B cell (primary cell): ENCODE results near the gene ZNF831. TPM values are rescaled to one million over a fixed set of nuclear protein-coding genes. Genes with fewer than 3 reads are reported as not detected.
A peak's percentile ranks its signal among the peaks of the same experiment; 100 is the strongest.

Source experiments
- ATAC-seq: fragments of 200-7000 bp; cut with Tn5 transposase; one replicate; pipeline ENCODE4 v1.10.0; 2021; ENCODE audit warnings: low read depth, mild to moderate bottlenecking, moderate number of reproducible peaks, moderate library complexity
- CTCF ChIA-PET: fragments of 350-600 bp; sonication (Branson Sonifier 250); formaldehyde crosslinking; loops from one replicate; lab custom pipeline; 2021; ENCODE audit warnings: antibody characterized with exemption, inconsistent platforms; lab: Charles Lee
- POLR2A ChIA-PET: fragments of 350-600 bp; sonication (Branson Sonifier 250); formaldehyde crosslinking; loops from one replicate; lab custom pipeline; 2021; ENCODE audit warnings: antibody characterized with exemption; lab: Charles Lee
- DNase-seq: peaks from one replicate; pipeline ENCODE4 v3.0.0; 2013
- H2AFZ ChIP-seq: 2 replicates; pipeline ENCODE4 v1.6.1; 2012; ENCODE audit warnings: mild to moderate bottlenecking, low read depth, low read length; ENCODE audit not compliant: insufficient read depth, poor library complexity, severe bottlenecking
- H3K27ac ChIP-seq, 2 donors: 1 replicate in 1 of 2; 2 replicates in 1 of 2; pipeline ENCODE4 v1.5.1; 2012 to 2013; ENCODE audit warnings: low read length in 2 of 2, mild to moderate bottlenecking in 2 of 2, moderate library complexity in 1 of 2
- H3K27me3 ChIP-seq, 4 experiments: fragments of 200-600 bp in 1 of 4; sonication (generic) in 1 of 4; replicated peaks in 1 of 4; 1 replicate in 2 of 4; 2 replicates in 2 of 4; pipeline versions ENCODE4 v1.6.1 to v1.7.0; 2013 to 2016; ENCODE audit warnings: low read length in 3 of 4, mild to moderate bottlenecking in 2 of 4, mixed read lengths in 1 of 4, moderate library complexity in 1 of 4; ENCODE audit not compliant: insufficient read depth in 4 of 4, control insufficient read depth in 3 of 4; ENCODE audit errors: control extremely low read depth in 1 of 4
- H3K36me3 ChIP-seq, 2 experiments: replicated peaks in 1 of 2; 1 replicate in 1 of 2; 2 replicates in 1 of 2; pipeline versions ENCODE4 v1.6.1 to v1.7.1; 2013; ENCODE audit warnings: low read length in 1 of 2; ENCODE audit not compliant: insufficient read depth in 2 of 2, control insufficient read depth in 1 of 2; ENCODE audit errors: control extremely low read depth in 1 of 2, extremely low read depth in 1 of 2
- H3K4me1 ChIP-seq, 2 donors: fragments of 200-600 bp in 1 of 2; sonication (generic) in 1 of 2; 1 replicate in 1 of 2; 2 replicates in 1 of 2; pipeline versions ENCODE4 v1.5.1 to v1.6.1; 2013 to 2017; ENCODE audit warnings: low read length in 2 of 2; ENCODE audit not compliant: control insufficient read depth in 2 of 2, insufficient read depth in 2 of 2
- H3K4me2 ChIP-seq: replicated peaks from 2 replicates; pipeline ENCODE3; 2012; ENCODE audit warnings: mild to moderate bottlenecking, low read depth, low read length; ENCODE audit not compliant: poor library complexity, severe bottlenecking
- H3K4me3 ChIP-seq, 5 experiments: fragments of 200-600 bp in 1 of 5; sonication (generic) in 1 of 5; 1 replicate in 3 of 5; 2 replicates in 2 of 5; pipeline versions ENCODE4 v1.5.1 to v1.7.0; 2011 to 2016; ENCODE audit warnings: low read length in 4 of 5, mild to moderate bottlenecking in 4 of 5, low read depth in 2 of 5, control low read depth in 1 of 5, moderate library complexity in 1 of 5; ENCODE audit not compliant: insufficient read depth in 1 of 5; ENCODE audit errors: control extremely low read depth in 1 of 5, extremely low read depth in 1 of 5
- H3K79me2 ChIP-seq: fragments of 200-600 bp; sonication (generic); one replicate; pipeline ENCODE4 v1.6.0; 2016; ENCODE audit warnings: low read length; ENCODE audit not compliant: control insufficient read depth, insufficient read depth
- H3K9ac ChIP-seq: fragments of 200-600 bp; sonication (generic); 2 replicates; pipeline ENCODE4 v1.6.1; 2017; ENCODE audit warnings: mild to moderate bottlenecking, low read length, moderate library complexity
- H3K9me3 ChIP-seq, 3 donors: one replicate each; pipeline versions ENCODE4 v1.6.1 to v1.7.1; 2013; ENCODE audit warnings: low read length in 2 of 3; ENCODE audit not compliant: control insufficient read depth in 2 of 3, insufficient read depth in 1 of 3; ENCODE audit errors: control extremely low read depth in 1 of 3
- H4K20me1 ChIP-seq: 2 replicates; pipeline ENCODE4 v1.6.0; 2012; ENCODE audit warnings: mild to moderate bottlenecking, low read length; ENCODE audit not compliant: insufficient read depth, control insufficient read depth, poor library complexity, severe bottlenecking
- H3K27ac Mint-ChIP-seq: one replicate; pipeline ENCODE4 v1.8.0; 2021; ENCODE audit warnings: mixed read lengths
- H3K27me3 Mint-ChIP-seq: one replicate; pipeline ENCODE4 v1.8.0; 2021; ENCODE audit warnings: mixed read lengths
- H3K4me1 Mint-ChIP-seq: one replicate; pipeline ENCODE4 v1.8.0; 2021; ENCODE audit warnings: mixed read lengths
- H3K4me3 Mint-ChIP-seq: one replicate; pipeline ENCODE4 v1.8.0; 2021; ENCODE audit warnings: mixed read lengths
- H3K9me3 Mint-ChIP-seq: one replicate; pipeline ENCODE4 v1.8.0; 2022; ENCODE audit warnings: mixed read lengths; ENCODE audit not compliant: insufficient read depth
- EZH2 ChIP-seq: IDR thresholded peaks from 2 replicates; pipeline ENCODE4 v1.6.1; 2012; ENCODE audit warnings: borderline replicate concordance, low read depth, mild to moderate bottlenecking, moderate library complexity, low read length; ENCODE audit not compliant: insufficient read depth, poor library complexity, severe bottlenecking
- WGBS: methylation state at CpG from one replicate; pipeline ENCODE4 v1.1.5; 2013; ENCODE audit warnings: missing lambda C conversion rate; ENCODE audit not compliant: insufficient coverage; 5-methylcytosine and 5-hydroxymethylcytosine counted together
- intact Hi-C: fragments of 100-400 bp; cut with micrococcal nuclease; formaldehyde crosslinking; loops from one replicate; pipeline ENCODE4 v1.10.0; 2022
- polyA plus RNA-seq: library from polyadenylated mRNA; depleted of rRNA; stranded (reverse); fragments of >200 nt; gene quantifications from 2 replicates; pipeline ENCODE4 v1.2.3, GENCODE V29; 2012
- total RNA-seq, 2 donors: library from RNA; stranded (reverse); fragments of 120-200 nt in 1 of 2; gene quantifications; 1 replicate in 1 of 2; 2 replicates in 1 of 2; pipeline versions ENCODE4 v1.2.3 to v1.2.4, GENCODE V29; 2013 to 2022
- TF ChIP-seq, protein P1 (sequence below): fragments of 200-600 bp; IDR thresholded peaks from one replicate; pipeline ENCODE4 v1.8.0; 2022; ENCODE audit warnings: antibody characterized with exemption, mild to moderate bottlenecking

Gene ZNF831
- total and polyA plus RNA-seq, 2 donors (not counting 1 experiment from before 2014, with no cell fraction given): 1.7 to 14.1 TPM

DNA sequence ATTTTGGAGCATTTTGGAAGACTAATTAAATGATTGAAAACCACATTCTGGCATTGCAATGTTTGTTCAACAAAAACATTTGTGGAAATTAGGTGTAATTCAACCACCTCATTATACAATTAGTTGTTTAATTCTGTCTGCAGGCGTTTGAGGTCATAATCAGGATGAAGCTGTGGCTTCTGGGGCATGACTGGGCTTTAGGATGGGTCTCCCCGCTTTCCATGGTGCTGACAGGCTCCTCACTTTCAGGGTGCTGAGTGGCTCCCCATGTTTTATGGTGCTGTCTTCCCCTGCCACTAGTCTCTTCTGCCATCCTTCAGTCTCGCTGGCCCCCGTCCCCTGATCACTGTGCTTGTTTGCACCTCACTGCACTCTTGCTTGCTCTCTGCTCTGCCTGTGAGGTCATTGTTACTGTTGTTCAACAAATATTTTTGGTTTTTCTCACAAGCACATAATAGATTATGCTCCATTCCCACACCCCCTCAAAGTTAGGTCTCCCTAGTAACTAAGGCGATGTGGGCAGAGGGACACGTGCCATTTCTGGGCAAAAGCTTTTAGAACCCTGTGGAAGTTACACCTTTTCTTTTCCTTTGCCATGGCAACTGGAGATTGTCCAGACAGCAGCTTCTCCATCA lies 25.4 kb upstream of the ZNF831 start:
- Histone ChIP-seq H3K27ac (no peak overlapping the region), H3K4me2 (no peak overlapping the region), H3K9ac (no peak overlapping the region), H3K36me3 (peaks cover 0 to 2% of the 10 kb centered on the region in 2 experiments), H4K20me1 (no peaks in the 10 kb centered on the region), H3K4me1 (peaks cover 30 to 39% of the 10 kb centered on the region in 2 donors), H3K79me2 (peaks cover 50% of the 10 kb centered on the region), H3K9me3 (no peaks in the 10 kb centered on the region), H2AFZ (no peak overlapping the region), H3K4me3 (no peak overlapping the region), H3K27me3 (no peaks in the 10 kb centered on the region)
- 82% methylated on average over 4 of the region's 6 CpGs for WGBS
- H3K9me3 Mint-ChIP-seq: peaks cover 2% of the 10 kb centered on the region
- TF ChIP-seq EZH2: no peak
- TF ChIP-seq, protein P1, sequence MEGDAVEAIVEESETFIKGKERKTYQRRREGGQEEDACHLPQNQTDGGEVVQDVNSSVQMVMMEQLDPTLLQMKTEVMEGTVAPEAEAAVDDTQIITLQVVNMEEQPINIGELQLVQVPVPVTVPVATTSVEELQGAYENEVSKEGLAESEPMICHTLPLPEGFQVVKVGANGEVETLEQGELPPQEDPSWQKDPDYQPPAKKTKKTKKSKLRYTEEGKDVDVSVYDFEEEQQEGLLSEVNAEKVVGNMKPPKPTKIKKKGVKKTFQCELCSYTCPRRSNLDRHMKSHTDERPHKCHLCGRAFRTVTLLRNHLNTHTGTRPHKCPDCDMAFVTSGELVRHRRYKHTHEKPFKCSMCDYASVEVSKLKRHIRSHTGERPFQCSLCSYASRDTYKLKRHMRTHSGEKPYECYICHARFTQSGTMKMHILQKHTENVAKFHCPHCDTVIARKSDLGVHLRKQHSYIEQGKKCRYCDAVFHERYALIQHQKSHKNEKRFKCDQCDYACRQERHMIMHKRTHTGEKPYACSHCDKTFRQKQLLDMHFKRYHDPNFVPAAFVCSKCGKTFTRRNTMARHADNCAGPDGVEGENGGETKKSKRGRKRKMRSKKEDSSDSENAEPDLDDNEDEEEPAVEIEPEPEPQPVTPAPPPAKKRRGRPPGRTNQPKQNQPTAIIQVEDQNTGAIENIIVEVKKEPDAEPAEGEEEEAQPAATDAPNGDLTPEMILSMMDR: no peak
- ATAC-seq (no peak), DNase-seq (no peak)
- intact Hi-C loops: no loop called here
- no peaks in the 10 kb centered on the region for H3K27me3 Mint-ChIP-seq
- no peak overlapping the region for H3K4me3 Mint-ChIP-seq
- ChIA-PET POLR2A (no interaction called here), CTCF (no interaction called here)
- H3K27ac Mint-ChIP-seq: no peak overlapping the region
- peaks cover 56% of the 10 kb centered on the region for H3K4me1 Mint-ChIP-seq

DNA sequence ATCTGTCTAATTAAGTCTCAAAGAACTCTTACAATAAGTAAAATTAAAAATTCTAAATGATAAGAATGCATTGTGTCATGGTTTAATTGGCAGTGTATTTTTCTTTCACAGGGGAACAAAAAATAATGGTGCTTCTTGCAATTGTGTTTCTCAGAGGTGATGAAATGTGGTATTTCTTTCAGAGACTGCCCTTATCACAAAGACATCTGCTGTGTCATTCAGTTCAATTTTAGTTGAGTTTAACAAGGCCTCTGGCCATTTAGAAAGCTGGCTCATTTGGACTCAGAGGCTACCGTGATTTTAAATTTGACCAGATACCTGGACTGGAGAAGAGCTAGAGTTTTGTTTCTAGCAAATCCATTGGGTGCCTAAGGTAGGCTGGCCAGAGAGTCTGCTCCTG lies 23.6 kb upstream of the ZNF831 start:
- 45% methylated on average over 1 of the region's 1 CpG for WGBS
- H3K9ac ChIP-seq: no peak overlapping the region
- H3K27me3 ChIP-seq: no peaks in the 10 kb centered on the region
- ChIA-PET POLR2A (no interaction called here), CTCF (no interaction called here)
- no peak overlapping the region for H3K27ac Mint-ChIP-seq
- intact Hi-C loops: no loop called here
- H3K4me3 ChIP-seq: no peak overlapping the region
- H3K9me3 Mint-ChIP-seq: peaks cover 2% of the 10 kb centered on the region
- H3K27ac ChIP-seq: no peak overlapping the region
- H3K27me3 Mint-ChIP-seq: no peaks in the 10 kb centered on the region
- H3K4me1 ChIP-seq: peaks cover 30 to 39% of the 10 kb centered on the region in 2 donors
- H3K4me1 Mint-ChIP-seq: peaks cover 55% of the 10 kb centered on the region
- DNase-seq (no peak), ATAC-seq (no peak)
- no peak overlapping the region for H3K4me3 Mint-ChIP-seq
- H3K79me2 ChIP-seq: peaks cover 33% of the 10 kb centered on the region
- TF ChIP-seq, protein P1: no peak
- no peak for TF ChIP-seq EZH2
- H2AFZ ChIP-seq: no peak overlapping the region
- H3K4me2 ChIP-seq: peak overlapping the region; percentile 36
- no peaks in the 10 kb centered on the region for H3K9me3 ChIP-seq
- no peaks in the 10 kb centered on the region for H4K20me1 ChIP-seq
- peaks cover 0 to 2% of the 10 kb centered on the region in 2 experiments for H3K36me3 ChIP-seq
